Measurements from ENCODE around the gene TTLL5.

Gene TTLL5

GRCh38 chr14:75660630-75661498 is at the start of gene TTLL5, which contains the start of gene ERG28:
Gene TTLL5 (plus strand): TSS chr14:75661246. CDS start chr14:75663150, 1,904 bp downstream.
Gene ERG28 (minus strand): TSS chr14:75660876. CDS start chr14:75657502, 3,374 bp downstream.
- peak; percentile 97 for DNase-seq

- no peak for DNase-seq
Observed at GRCh38 chr14:75612157-75612556, 48.9 kb upstream of the TTLL5 start.

- no peak for DNase-seq
Observed at GRCh38 chr14:75614179-75614578, 46.9 kb upstream of the TTLL5 start.

- DNase-seq, result no peak
Observed at GRCh38 chr14:75615200-75615599, 45.8 kb upstream of the TTLL5 start.

GRCh38 chr14:75619548-75619947 is 41.5 kb upstream of the TTLL5 start:
- no peak for DNase-seq

- no peak for DNase-seq
Observed at GRCh38 chr14:75625034-75625433, 36.0 kb upstream of the TTLL5 start.

- DNase-seq, result no peak
Observed at GRCh38 chr14:75626396-75626795, 34.6 kb upstream of the TTLL5 start.

GRCh38 chr14:75626863-75627262 is 34.2 kb upstream of the TTLL5 start:
- no peak for DNase-seq

- no peak for DNase-seq
Observed at GRCh38 chr14:75627406-75627805, 33.6 kb upstream of the TTLL5 start.

GRCh38 chr14:75628816-75629215 is 32.2 kb upstream of the TTLL5 start:
- no peak for DNase-seq

- DNase-seq, result no peak
Observed at GRCh38 chr14:75630695-75631452, 30.2 kb upstream of the TTLL5 start.

GRCh38 chr14:75631453-75631831 is 29.6 kb upstream of the TTLL5 start:
- DNase-seq, result no peak

GRCh38 chr14:75634848-75635247 is 26.2 kb upstream of the TTLL5 start:
- DNase-seq, result no peak

GRCh38 chr14:75636100-75636692 is 24.9 kb upstream of the TTLL5 start:
- DNase-seq, result no peak

- no peak for DNase-seq
Observed at GRCh38 chr14:75640876-75641275, 20.2 kb upstream of the TTLL5 start.

- no peak for DNase-seq
Observed at GRCh38 chr14:75643985-75644384, 17.1 kb upstream of the TTLL5 start.

GRCh38 chr14:75645056-75645455 is 16.0 kb upstream of the TTLL5 start:
- DNase-seq, result no peak

- DNase-seq, result no peak
Observed at GRCh38 chr14:75646762-75647161, 14.3 kb upstream of the TTLL5 start.

GRCh38 chr14:75647640-75648039 is 13.4 kb upstream of the TTLL5 start:
- DNase-seq, result no peak

- no peak for DNase-seq
Observed at GRCh38 chr14:75648066-75648838, 12.8 kb upstream of the TTLL5 start.

- no peak for DNase-seq
Observed at GRCh38 chr14:75649337-75649736, 11.7 kb upstream of the TTLL5 start.

- DNase-seq, result no peak
Observed at GRCh38 chr14:75649773-75650172, 11.3 kb upstream of the TTLL5 start.
